ENCODE data around the gene PROM1. TPM values are rescaled to one million over a fixed set of nuclear protein-coding genes. Genes with fewer than 3 reads are reported as not detected.

PROM1 gene
- total RNA-seq, 4 donors from 2014 or later: 3.3 to 4.6 (median 4.0) TPM

DNA sequence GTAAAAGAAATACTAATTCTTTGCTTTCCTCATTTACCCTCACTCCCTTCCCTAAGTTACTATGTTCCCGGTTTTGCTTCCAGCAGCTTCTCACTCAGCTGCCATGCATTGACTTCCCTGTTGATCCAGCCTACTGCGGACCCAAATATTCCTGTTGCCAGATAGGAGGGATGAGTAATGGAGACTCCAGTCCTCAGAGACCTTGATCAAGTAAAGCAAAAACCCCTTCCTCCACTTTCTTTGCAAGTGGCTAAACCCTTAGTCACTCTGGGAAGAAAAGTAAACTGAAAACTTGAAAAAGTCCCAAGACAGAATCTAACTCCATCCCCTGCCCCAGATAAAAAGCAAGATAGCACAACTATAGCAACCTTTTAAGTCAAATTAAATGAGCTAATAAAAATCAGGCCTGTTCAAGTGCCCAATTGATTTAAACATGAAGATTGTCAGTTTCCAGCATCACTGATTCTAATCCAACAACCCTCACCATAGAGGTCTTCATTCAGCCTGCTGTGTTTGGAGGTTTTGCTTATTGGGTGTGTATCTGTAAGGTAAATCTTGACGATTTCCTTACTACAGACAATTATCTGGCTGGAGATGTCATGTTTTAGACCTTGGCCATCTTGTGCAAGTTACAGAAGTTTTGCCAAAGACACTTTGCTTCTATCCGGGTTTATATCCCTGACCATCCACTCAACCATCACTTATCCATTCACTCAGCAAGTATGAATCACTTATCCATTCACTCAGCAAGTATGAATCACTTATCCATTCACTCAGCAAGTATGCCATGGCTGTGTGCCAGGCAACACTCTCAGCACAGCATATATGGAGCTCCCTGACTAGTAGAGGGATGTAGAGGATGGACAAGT is 162.9 kb downstream of the PROM1 start:
- TF ChIP-seq POLR2AphosphoS5 (IDR thresholded peaks at IDR 0.05): peak in 1 of 2 donors; percentile 83
- TF ChIP-seq, protein P1, sequence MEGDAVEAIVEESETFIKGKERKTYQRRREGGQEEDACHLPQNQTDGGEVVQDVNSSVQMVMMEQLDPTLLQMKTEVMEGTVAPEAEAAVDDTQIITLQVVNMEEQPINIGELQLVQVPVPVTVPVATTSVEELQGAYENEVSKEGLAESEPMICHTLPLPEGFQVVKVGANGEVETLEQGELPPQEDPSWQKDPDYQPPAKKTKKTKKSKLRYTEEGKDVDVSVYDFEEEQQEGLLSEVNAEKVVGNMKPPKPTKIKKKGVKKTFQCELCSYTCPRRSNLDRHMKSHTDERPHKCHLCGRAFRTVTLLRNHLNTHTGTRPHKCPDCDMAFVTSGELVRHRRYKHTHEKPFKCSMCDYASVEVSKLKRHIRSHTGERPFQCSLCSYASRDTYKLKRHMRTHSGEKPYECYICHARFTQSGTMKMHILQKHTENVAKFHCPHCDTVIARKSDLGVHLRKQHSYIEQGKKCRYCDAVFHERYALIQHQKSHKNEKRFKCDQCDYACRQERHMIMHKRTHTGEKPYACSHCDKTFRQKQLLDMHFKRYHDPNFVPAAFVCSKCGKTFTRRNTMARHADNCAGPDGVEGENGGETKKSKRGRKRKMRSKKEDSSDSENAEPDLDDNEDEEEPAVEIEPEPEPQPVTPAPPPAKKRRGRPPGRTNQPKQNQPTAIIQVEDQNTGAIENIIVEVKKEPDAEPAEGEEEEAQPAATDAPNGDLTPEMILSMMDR (IDR thresholded peaks at IDR 0.05): no peak
- TF ChIP-seq EP300 (IDR thresholded peaks at IDR 0.05): no peak
- H3K9me3 ChIP-seq: no peaks in the 10 kb centered on the region
- no peaks in the 10 kb centered on the region for H3K36me3 ChIP-seq
- intact Hi-C loops (cut with DNase I): no loop called here
- no peaks in the 10 kb centered on the region for H3K27me3 ChIP-seq
- no peak for DNase-seq (ENCODE audit: extremely low spot score)
- peaks cover 0 to 10% (median 4%) of the 10 kb centered on the region in 4 donors for H3K4me1 ChIP-seq
- no peak overlapping the region for H3K27ac ChIP-seq (replicated peaks in 1 of 4)
- H3K4me3 ChIP-seq: no peak overlapping the region
- WGBS: 52% methylated on average over 4 of the region's 4 CpGs

DNA sequence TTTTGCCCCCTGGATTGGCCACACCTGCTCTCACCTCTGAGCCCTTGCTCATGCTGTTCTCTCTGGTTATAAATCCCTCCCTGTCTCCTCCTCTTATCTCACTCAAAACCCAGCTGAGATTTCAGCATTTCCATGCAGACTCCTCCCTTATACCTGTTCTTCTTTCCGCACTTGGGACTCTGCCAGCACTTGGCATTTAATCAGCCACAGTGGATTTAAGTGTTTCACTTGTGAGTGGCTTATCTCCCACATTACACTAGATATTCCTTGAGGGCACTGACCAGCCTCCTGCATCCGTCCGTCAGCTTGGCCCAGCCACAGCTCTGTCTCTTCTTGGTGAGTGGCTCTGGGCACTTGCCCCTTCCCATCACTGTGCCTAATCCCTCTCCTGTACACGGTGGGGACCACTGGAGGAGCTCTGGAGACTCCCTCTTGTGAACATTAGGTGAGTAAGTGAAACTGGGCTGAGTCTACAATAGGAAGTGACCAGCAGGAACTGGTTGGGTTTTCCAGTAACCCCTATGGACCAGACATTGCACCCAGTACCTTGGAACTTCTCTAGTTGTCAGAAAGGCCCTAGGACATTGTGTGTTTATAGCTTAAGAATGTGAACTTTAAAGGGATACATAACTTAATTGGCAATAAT is 165.2 kb downstream of the PROM1 start:
- H3K36me3 ChIP-seq: no peaks in the 10 kb centered on the region
- 79% methylated on average over 4 of the region's 4 CpGs for WGBS
- H3K27ac ChIP-seq (replicated peaks in 1 of 4): no peak overlapping the region

More for the DNA sequence above, 165.2 kb downstream of the PROM1 start:
- Histone ChIP-seq H3K27me3 (no peaks in the 10 kb centered on the region), H3K4me3 (no peak overlapping the region), H3K4me1 (peaks cover 0 to 10% (median 4%) of the 10 kb centered on the region in 4 donors), H3K9me3 (no peaks in the 10 kb centered on the region)
- intact Hi-C loops (cut with DNase I): no loop called here
- DNase-seq (ENCODE audit: extremely low spot score): no peak
- TF ChIP-seq POLR2AphosphoS5 (IDR thresholded peaks at IDR 0.05): no peak

Other genes with a start within 250 kb of the PROM1 start
- under 1 TPM in 3 of 4 donors, not detected in 1; 0.33 to 0.92 (median 0.52) TPM for gene FGFBP1, start 145.3 kb downstream of the PROM1 start, total RNA-seq
- 1 to 10 TPM; 2.8 to 6.7 (median 6.0) TPM for gene FGFBP2, start 120.8 kb downstream of the PROM1 start, total RNA-seq
- gene TAPT1, start 142.4 kb upstream of the PROM1 start, total RNA-seq: 10 to 100 TPM; 18.1 to 27.4 (median 21.6) TPM